Keratinocyte (primary cell): ENCODE measurements around the gene SLC66A1. TPM values are rescaled to one million over a fixed set of nuclear protein-coding genes. Genes with fewer than 3 reads are reported as not detected.

Source experiments
- DNase-seq: peaks from one replicate; pipeline ENCODE4 v3.0.0-alpha.2; 2011; ENCODE audit warnings: low read depth, missing footprints, low spot score
- FAIRE-seq: peaks from 2 replicates; lab custom pipeline; 2011; peaks lifted over from hg19 to GRCh38; lab: Jason Lieb, UNC
- H2AFZ ChIP-seq: 2 replicates; pipeline ENCODE4 v1.6.0; 2012; ENCODE audit warnings: low read length, control low read depth, inconsistent platforms; ENCODE audit not compliant: control insufficient read depth
- H3K27ac ChIP-seq: 2 replicates; pipeline ENCODE4 v1.5.1; 2011; ENCODE audit warnings: low read length; ENCODE audit not compliant: control insufficient read depth, insufficient read depth
- H3K27me3 ChIP-seq: 3 replicates; pipeline ENCODE4 v1.6.0; 2011; ENCODE audit warnings: low read length; ENCODE audit not compliant: control insufficient read depth, insufficient read depth; ENCODE audit errors: extremely low read depth
- H3K36me3 ChIP-seq, 2 experiments: 2 replicates in 1 of 2; 3 replicates in 1 of 2; pipeline ENCODE4 v1.5.1; 2011; ENCODE audit warnings: low read length in 2 of 2, mild to moderate bottlenecking in 1 of 2; ENCODE audit not compliant: control insufficient read depth in 2 of 2, insufficient read depth in 2 of 2; ENCODE audit errors: extremely low read depth in 1 of 2
- H3K4me1 ChIP-seq: 3 replicates; pipeline ENCODE4 v1.5.1; 2011; ENCODE audit warnings: low read length; ENCODE audit not compliant: control insufficient read depth, insufficient read depth; ENCODE audit errors: extremely low read depth
- H3K4me2 ChIP-seq: 3 replicates; pipeline ENCODE4 v1.6.0; 2011; ENCODE audit warnings: low read depth, low read length; ENCODE audit not compliant: control insufficient read depth, insufficient read depth; ENCODE audit errors: extremely low read depth
- H3K4me3 ChIP-seq, 3 experiments: fragments of 200-600 bp in 1 of 3; sonication (generic) in 1 of 3; 2 replicates in 2 of 3; 3 replicates in 1 of 3; pipeline ENCODE4 v1.5.1; 2011 to 2016; ENCODE audit warnings: low read length in 3 of 3, mild to moderate bottlenecking in 3 of 3, control low read depth in 2 of 3, inconsistent platforms in 1 of 3, low read depth in 1 of 3, mixed read lengths in 1 of 3, mixed run types in 1 of 3, moderate library complexity in 1 of 3; ENCODE audit not compliant: control insufficient read depth in 2 of 3, insufficient read depth in 2 of 3; ENCODE audit errors: extremely low read depth in 1 of 3
- H3K79me2 ChIP-seq: 2 replicates; pipeline ENCODE4 v1.6.0; 2012; ENCODE audit warnings: low read length; ENCODE audit not compliant: control insufficient read depth, insufficient read depth
- H3K9ac ChIP-seq: 3 replicates; pipeline ENCODE4 v1.6.0; 2011; ENCODE audit warnings: low read length; ENCODE audit not compliant: control insufficient read depth, insufficient read depth; ENCODE audit errors: extremely low read depth
- H3K9me1 ChIP-seq: 3 replicates; pipeline ENCODE4 v1.6.0; 2011; ENCODE audit warnings: low read length; ENCODE audit not compliant: control insufficient read depth, insufficient read depth; ENCODE audit errors: extremely low read depth
- H3K9me3 ChIP-seq: 2 replicates; pipeline ENCODE4 v1.5.1; 2012; ENCODE audit warnings: low read depth, low read length; ENCODE audit not compliant: control insufficient read depth
- H4K20me1 ChIP-seq: 3 replicates; pipeline ENCODE4 v1.6.0; 2011; ENCODE audit warnings: low read length; ENCODE audit not compliant: control insufficient read depth, insufficient read depth; ENCODE audit errors: extremely low read depth
- EZH2 ChIP-seq: IDR thresholded peaks from one replicate; pipeline ENCODE4 v1.6.1; 2012; ENCODE audit warnings: inconsistent platforms, mild to moderate bottlenecking, low read length, moderate library complexity
- dilution Hi-C: fragments of 300-500 bp; cut with MboI; formaldehyde crosslinking; loops from one replicate; pipeline ENCODE4 v1.7.0; 2020; ENCODE audit warnings: low sequenced_read_pairs; ENCODE audit not compliant: extremely low pct_ligation_motif_present
- polyA plus RNA-seq, 5 experiments: library from polyadenylated mRNA; depleted of rRNA in 3 of 5; stranded (reverse) in 3 of 5; stranded (forward) in 1 of 5; unstranded in 1 of 5; fragments of >200 nt; gene quantifications; 1 replicate in 1 of 5; 2 replicates in 3 of 5; 3 replicates in 1 of 5; pipeline versions ENCODE4 v1.2.1 to v1.2.3, GENCODE V29; 2011 to 2012; ENCODE audit warnings: missing spikeins in 2 of 5, low read depth in 1 of 5, low replicate concordance in 1 of 5
- TF ChIP-seq, protein P1 (sequence below), 3 experiments: IDR thresholded peaks in 1 of 3; conservative IDR thresholded peaks in 1 of 3; optimal IDR thresholded peaks in 1 of 3; 2 replicates in 2 of 3; 3 replicates in 1 of 3; pipeline versions ENCODE3 to v1.5.1; 2011; ENCODE audit warnings: low read length in 3 of 3, mild to moderate bottlenecking in 3 of 3, moderate library complexity in 2 of 3, control low read depth in 1 of 3, inconsistent platforms in 1 of 3; ENCODE audit not compliant: insufficient read depth in 2 of 3; ENCODE audit errors: extremely low read depth in 1 of 3

The SLC66A1 gene
- polyA plus RNA-seq, 1 donor (not counting 4 experiments of a cell fraction or from before 2014, with no cell fraction given) = 8.0 TPM

DNA sequence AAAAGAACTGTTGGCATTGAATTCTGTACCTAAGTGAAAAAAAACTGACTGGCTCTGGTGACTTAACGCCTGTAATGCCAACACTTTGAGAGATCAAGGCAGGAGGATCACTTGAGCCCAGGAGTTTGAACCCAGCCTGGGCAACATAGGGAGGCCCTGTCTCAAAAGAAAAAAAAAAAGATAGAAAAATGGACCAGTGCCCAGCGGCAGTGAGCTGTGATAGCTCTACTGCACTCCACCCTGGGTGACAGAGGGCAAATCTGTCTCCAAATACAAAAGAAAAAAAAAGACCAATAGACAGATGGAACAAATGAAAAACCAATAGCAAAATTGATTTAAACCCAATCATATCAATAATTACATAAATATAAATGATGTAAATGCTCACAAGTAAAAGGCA, 22.9 kb upstream of the SLC66A1 start:
- DNase-seq = no peak
- no peak for FAIRE-seq
- Histone ChIP-seq H3K9me1 (no peaks in the 10 kb centered on the region), H3K36me3 (no peaks in the 10 kb centered on the region), H3K27ac (no peak overlapping the region), H3K9ac (no peak overlapping the region), H3K27me3 (no peaks in the 10 kb centered on the region), H4K20me1 (no peaks in the 10 kb centered on the region), H3K4me1 (peaks cover 4% of the 10 kb centered on the region), H3K4me3 (peak overlapping the region; percentile 37 to 66 (median 55)), H3K9me3 (no peaks in the 10 kb centered on the region), H2AFZ (peak overlapping the region; percentile 85), H3K79me2 (no peaks in the 10 kb centered on the region), H3K4me2 (peak overlapping the region; percentile 93)
- TF ChIP-seq, protein P1, sequence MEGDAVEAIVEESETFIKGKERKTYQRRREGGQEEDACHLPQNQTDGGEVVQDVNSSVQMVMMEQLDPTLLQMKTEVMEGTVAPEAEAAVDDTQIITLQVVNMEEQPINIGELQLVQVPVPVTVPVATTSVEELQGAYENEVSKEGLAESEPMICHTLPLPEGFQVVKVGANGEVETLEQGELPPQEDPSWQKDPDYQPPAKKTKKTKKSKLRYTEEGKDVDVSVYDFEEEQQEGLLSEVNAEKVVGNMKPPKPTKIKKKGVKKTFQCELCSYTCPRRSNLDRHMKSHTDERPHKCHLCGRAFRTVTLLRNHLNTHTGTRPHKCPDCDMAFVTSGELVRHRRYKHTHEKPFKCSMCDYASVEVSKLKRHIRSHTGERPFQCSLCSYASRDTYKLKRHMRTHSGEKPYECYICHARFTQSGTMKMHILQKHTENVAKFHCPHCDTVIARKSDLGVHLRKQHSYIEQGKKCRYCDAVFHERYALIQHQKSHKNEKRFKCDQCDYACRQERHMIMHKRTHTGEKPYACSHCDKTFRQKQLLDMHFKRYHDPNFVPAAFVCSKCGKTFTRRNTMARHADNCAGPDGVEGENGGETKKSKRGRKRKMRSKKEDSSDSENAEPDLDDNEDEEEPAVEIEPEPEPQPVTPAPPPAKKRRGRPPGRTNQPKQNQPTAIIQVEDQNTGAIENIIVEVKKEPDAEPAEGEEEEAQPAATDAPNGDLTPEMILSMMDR (optimal IDR thresholded peaks at IDR 0.05 in 1 of 3, IDR thresholded peaks at IDR 0.05 in 1 of 3, conservative IDR thresholded peaks at IDR 0.05 in 1 of 3; ENCODE audit: extremely low read depth in 1 of 3, insufficient read depth in 2 of 3, low read length in 3 of 3) = no peak
- no peak for TF ChIP-seq EZH2
- dilution Hi-C loops = no loop called here

DNA sequence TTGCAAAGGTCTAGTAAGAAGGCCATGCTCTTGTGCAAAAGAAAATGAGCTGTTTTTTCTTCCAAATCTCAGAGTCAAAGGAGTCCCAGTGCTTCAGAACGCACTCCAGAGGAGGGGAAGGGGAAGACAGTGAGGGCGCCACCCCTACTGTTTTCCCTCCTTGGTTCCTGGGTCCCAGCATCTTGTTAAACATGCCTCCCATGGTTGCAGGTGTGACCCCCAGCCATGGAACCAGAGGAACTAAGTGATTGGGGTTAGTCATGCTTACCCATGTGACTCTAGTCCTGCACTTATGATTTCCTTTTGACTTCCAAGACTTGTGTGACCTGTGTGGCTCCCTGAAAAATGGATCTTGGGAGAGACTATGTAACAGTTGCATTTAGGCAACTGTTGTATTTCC, 17.5 kb upstream of the SLC66A1 start:
- Histone ChIP-seq H3K79me2 (no peaks in the 10 kb centered on the region), H3K4me1 (no peaks in the 10 kb centered on the region), H3K4me2 (no peak overlapping the region), H4K20me1 (no peaks in the 10 kb centered on the region), H3K27ac (no peak overlapping the region), H3K4me3 (no peak overlapping the region), H3K9me3 (peaks cover 3% of the 10 kb centered on the region), H3K27me3 (no peaks in the 10 kb centered on the region), H3K9me1 (no peaks in the 10 kb centered on the region), H2AFZ (no peak overlapping the region), H3K9ac (no peak overlapping the region), H3K36me3 (no peaks in the 10 kb centered on the region)
- TF ChIP-seq, protein P1 (optimal IDR thresholded peaks at IDR 0.05 in 1 of 3, IDR thresholded peaks at IDR 0.05 in 1 of 3, conservative IDR thresholded peaks at IDR 0.05 in 1 of 3; ENCODE audit: extremely low read depth in 1 of 3, insufficient read depth in 2 of 3, low read length in 3 of 3) = no peak
- no peak for TF ChIP-seq EZH2
- FAIRE-seq = no peak
- DNase-seq = no peak
- dilution Hi-C loops = no loop called here
